IMR-90 (cell line): Measurements from ENCODE around the gene CYP46A1. TPM values are rescaled to one million over a fixed set of nuclear protein-coding genes. Genes with fewer than 3 reads are reported as not detected.

Experiments used
- ATAC-seq: fragments of 200-7000 bp; cut with Tn5 transposase; 2 replicates; pipeline ENCODE4 v1.9.1; 2020; ENCODE audit warnings: low read depth, mild to moderate bottlenecking, moderate library complexity
- BruUV-seq: library from RNA; stranded (reverse); fragments of 400-500 nt; replicated peaks from 2 replicates; lab custom pipeline; 2021; lab: Mats Ljungman, UMichigan
- CTCF ChIA-PET: fragments of 300-600 bp; formaldehyde crosslinking; extraction: SDS; loops from one replicate; lab custom pipeline; 2021; ENCODE audit warnings: antibody characterized with exemption; lab: Yijun Ruan, JAX
- POLR2A ChIA-PET: fragments of 300-600 bp; sonication (Branson Sonifier 250); formaldehyde crosslinking; loops from one replicate; lab custom pipeline; 2022; ENCODE audit warnings: antibody characterized with exemption; ENCODE audit not compliant: unreplicated experiment; lab: Charles Lee
- DNase-seq: peaks from one replicate; pipeline ENCODE4 v3.0.0; 2013
- H2AFZ ChIP-seq: replicated peaks from 2 replicates; pipeline ENCODE3; 2013; ENCODE audit warnings: low read length, mild to moderate bottlenecking; ENCODE audit not compliant: poor library complexity
- H2AK5ac ChIP-seq: 2 replicates; pipeline ENCODE4 v1.6.1; 2013; ENCODE audit warnings: low read depth, low read length, inconsistent platforms
- H2AK9ac ChIP-seq: replicated peaks from 2 replicates; pipeline ENCODE3; 2013; ENCODE audit warnings: mild to moderate bottlenecking, low read depth, low read length, moderate library complexity; ENCODE audit not compliant: poor library complexity
- H2BK120ac ChIP-seq: 2 replicates; pipeline ENCODE4 v1.6.1; 2013; ENCODE audit warnings: low read depth, low read length, inconsistent platforms
- H2BK15ac ChIP-seq: 3 replicates; pipeline ENCODE4 v1.6.1; 2013; ENCODE audit warnings: low read depth, low read length, inconsistent platforms
- H2BK20ac ChIP-seq: 2 replicates; pipeline ENCODE4 v1.6.1; 2013; ENCODE audit warnings: low read depth, mild to moderate bottlenecking, inconsistent platforms, low read length, moderate library complexity
- H2BK5ac ChIP-seq: 2 replicates; pipeline ENCODE4 v1.6.1; 2013; ENCODE audit warnings: mild to moderate bottlenecking, low read depth, low read length, inconsistent platforms; ENCODE audit not compliant: poor library complexity, severe bottlenecking
- H3K14ac ChIP-seq: replicated peaks from 2 replicates; pipeline ENCODE4 v1.6.1; 2013; ENCODE audit warnings: low read depth, low read length, inconsistent platforms
- H3K18ac ChIP-seq: 2 replicates; pipeline ENCODE4 v1.6.1; 2013; ENCODE audit warnings: low read depth, low read length, control low read depth
- H3K23ac ChIP-seq: 2 replicates; pipeline ENCODE4 v1.6.1; 2013; ENCODE audit warnings: low read depth, low read length, inconsistent platforms
- H3K27ac ChIP-seq: 2 replicates; pipeline ENCODE4 v1.5.1; 2013; ENCODE audit warnings: mild to moderate bottlenecking, control low read depth, low read length; ENCODE audit not compliant: insufficient read depth
- H3K27me3 ChIP-seq: 2 replicates; pipeline ENCODE4 v1.6.1; 2013; ENCODE audit warnings: low read length; ENCODE audit not compliant: control insufficient read depth, insufficient read depth
- H3K36me3 ChIP-seq: 2 replicates; pipeline ENCODE4 v1.6.1; 2013; ENCODE audit warnings: low read length, mixed read lengths; ENCODE audit not compliant: control insufficient read depth, insufficient read depth
- H3K4ac ChIP-seq: 2 replicates; pipeline ENCODE4 v1.6.1; 2013; ENCODE audit warnings: low read depth, low read length, inconsistent platforms
- H3K4me1 ChIP-seq: 2 replicates; pipeline ENCODE4 v1.6.1; 2013; ENCODE audit warnings: low read length, mixed read lengths; ENCODE audit not compliant: control insufficient read depth, insufficient read depth
- H3K4me2 ChIP-seq: 2 replicates; pipeline ENCODE4 v1.6.1; 2013; ENCODE audit warnings: low read depth, mild to moderate bottlenecking, control low read depth, low read length, moderate library complexity
- H3K4me3 ChIP-seq: 2 replicates; pipeline ENCODE4 v1.5.1; 2013; ENCODE audit warnings: low read depth, mild to moderate bottlenecking, control low read depth, low read length, moderate library complexity; ENCODE audit not compliant: insufficient read depth
- H3K56ac ChIP-seq: 2 replicates; pipeline ENCODE4 v1.6.1; 2013; ENCODE audit warnings: low read length, inconsistent platforms; ENCODE audit not compliant: insufficient read depth; ENCODE audit errors: extremely low read depth
- H3K79me1 ChIP-seq, 2 experiments: 2 replicates each; pipeline ENCODE4 v1.6.1; 2013; ENCODE audit warnings: low read length in 2 of 2, inconsistent platforms in 1 of 2, low read depth in 1 of 2
- H3K9ac ChIP-seq: 2 replicates; pipeline ENCODE4 v1.6.1; 2013; ENCODE audit warnings: low read depth, low read length, control low read depth
- H3K9me1 ChIP-seq: 2 replicates; pipeline ENCODE4 v1.6.1; 2013; ENCODE audit warnings: low read length, inconsistent platforms; ENCODE audit not compliant: insufficient read depth
- H3K9me3 ChIP-seq: 2 replicates; pipeline ENCODE4 v1.6.1; 2013; ENCODE audit warnings: low read length; ENCODE audit not compliant: control insufficient read depth, insufficient read depth
- H4K20me1 ChIP-seq: 2 replicates; pipeline ENCODE4 v1.6.1; 2013; ENCODE audit warnings: low read length, inconsistent platforms; ENCODE audit not compliant: insufficient read depth
- H4K5ac ChIP-seq: 2 replicates; pipeline ENCODE4 v1.6.1; 2013; ENCODE audit warnings: mild to moderate bottlenecking, low read depth, low read length, control low read depth
- H4K8ac ChIP-seq, 2 experiments: 2 replicates each; pipeline ENCODE4 v1.6.1; 2013; ENCODE audit warnings: low read depth in 2 of 2, low read length in 2 of 2, control low read depth in 1 of 2, inconsistent platforms in 1 of 2
- H4K91ac ChIP-seq: 2 replicates; pipeline ENCODE4 v1.6.1; 2013; ENCODE audit warnings: low read depth, low read length, inconsistent platforms; ENCODE audit not compliant: insufficient read depth
- BHLHE40 ChIP-seq: fragments of 150-350 bp; IDR thresholded peaks from 2 replicates; pipeline ENCODE4 v1.6.1; 2016; ENCODE audit warnings: mild to moderate bottlenecking, low read depth, low read length
- CEBPB ChIP-seq: IDR thresholded peaks from 2 replicates; pipeline ENCODE4 v1.6.1; 2012; ENCODE audit warnings: low read depth, low read length, improper control_type of control experiment
- CHD1 ChIP-seq: IDR thresholded peaks from 2 replicates; pipeline ENCODE4 v1.6.1; 2012; ENCODE audit warnings: low read depth, low read length, improper control_type of control experiment
- FOS ChIP-seq: fragments of 150-350 bp; IDR thresholded peaks from 2 replicates; pipeline ENCODE4 v1.6.1; 2016; ENCODE audit warnings: low read depth, low read length
- MAFK ChIP-seq: IDR thresholded peaks from 2 replicates; pipeline ENCODE4 v1.6.1; 2012; ENCODE audit warnings: low read depth, low read length, improper control_type of control experiment
- MAZ ChIP-seq: IDR thresholded peaks from 2 replicates; pipeline ENCODE4 v1.6.1; 2012; ENCODE audit warnings: low read depth, mild to moderate bottlenecking, low read length, improper control_type of control experiment, moderate library complexity, borderline replicate concordance
- MXI1 ChIP-seq: IDR thresholded peaks from 2 replicates; pipeline ENCODE4 v1.6.1; 2012; ENCODE audit warnings: low read depth, mild to moderate bottlenecking, low read length, moderate library complexity, borderline replicate concordance
- NFE2L2 ChIP-seq: fragments of 150-350 bp; IDR thresholded peaks from 2 replicates; pipeline ENCODE4 v1.6.1; 2016; ENCODE audit warnings: low read depth, mild to moderate bottlenecking, low read length
- POLR2A ChIP-seq: IDR thresholded peaks from 2 replicates; pipeline ENCODE4 v1.6.1; 2012; ENCODE audit warnings: mild to moderate bottlenecking, low read depth, low read length
- RAD21 ChIP-seq: IDR thresholded peaks from 2 replicates; pipeline ENCODE4 v1.6.1; 2012; ENCODE audit warnings: low read length, improper control_type of control experiment
- RCOR1 ChIP-seq: IDR thresholded peaks from 2 replicates; pipeline ENCODE4 v1.6.1; 2012; ENCODE audit warnings: mild to moderate bottlenecking, low read length, improper control_type of control experiment; ENCODE audit not compliant: insufficient replicate concordance
- RFX5 ChIP-seq: IDR thresholded peaks from 2 replicates; pipeline ENCODE4 v1.8.0; 2012; ENCODE audit warnings: low read depth, mild to moderate bottlenecking, low read length, moderate library complexity
- SMC3 ChIP-seq: fragments of 150-350 bp; IDR thresholded peaks from 2 replicates; pipeline ENCODE4 v1.6.1; 2016; ENCODE audit warnings: low read depth, mild to moderate bottlenecking, antibody characterized with exemption, low read length, moderate library complexity
- WGBS, 2 experiments: methylation state at CpG; one replicate each; pipeline versions ENCODE4 v1.1.5 to v1.1.7; 2013; ENCODE audit warnings: missing lambda C conversion rate in 2 of 2; ENCODE audit not compliant: insufficient read length in 1 of 2; ENCODE audit errors: extremely low coverage in 2 of 2; 5-methylcytosine and 5-hydroxymethylcytosine counted together
- dilution Hi-C: fragments of 300-500 bp; cut with HindIII; formaldehyde crosslinking; loops from one replicate; pipeline ENCODE4 v1.14.3; 2018; ENCODE audit warnings: low sequenced_read_pairs; ENCODE audit not compliant: unreplicated experiment
- in situ Hi-C: fragments of 300-500 bp; cut with MboI; formaldehyde crosslinking; loops from 3 replicates; pipeline ENCODE4 v1.14.3; 2019; ENCODE audit warnings: low sequenced_read_pairs, inconsistent platforms, mixed read lengths
- intact Hi-C: fragments of 100-400 bp; cut with micrococcal nuclease; formaldehyde crosslinking; loops from 2 replicates; pipeline ENCODE4 v1.10.0; 2022
- polyA plus RNA-seq, 3 experiments: library from polyadenylated mRNA; depleted of rRNA; stranded (reverse); fragments of >200 nt; gene quantifications; 2 replicates each; pipeline ENCODE4 v1.2.3, GENCODE V29; 2012; ENCODE audit warnings: low replicate concordance in 1 of 3
- total RNA-seq: library from RNA; depleted of rRNA; stranded (reverse); fragments of >200 nt; gene quantifications from 2 replicates; pipeline ENCODE4 v1.2.3, GENCODE V29; 2012
- TF ChIP-seq, protein P1 (sequence below): fragments of 150-350 bp; IDR thresholded peaks from 2 replicates; pipeline ENCODE4 v1.6.1; 2017; ENCODE audit warnings: mild to moderate bottlenecking, antibody characterized with exemption, low read length, low read depth
- TF ChIP-seq, protein P2 (sequence below): conservative IDR thresholded peaks from 2 replicates; pipeline ENCODE4 v1.5.1; 2012; ENCODE audit warnings: mild to moderate bottlenecking, low read depth, low read length, improper control_type of control experiment
- TF ChIP-seq, protein P3 (sequence below): fragments of 150-350 bp; IDR thresholded peaks from 2 replicates; pipeline ENCODE4 v1.6.1; 2016; ENCODE audit warnings: low read depth, mild to moderate bottlenecking, low read length, moderate library complexity, borderline replicate concordance

CYP46A1 gene
- total and polyA plus RNA-seq, 2 of the 4 experiments (the other 2 are of a cell fraction) = 0.18 to 0.31 TPM

DNA sequence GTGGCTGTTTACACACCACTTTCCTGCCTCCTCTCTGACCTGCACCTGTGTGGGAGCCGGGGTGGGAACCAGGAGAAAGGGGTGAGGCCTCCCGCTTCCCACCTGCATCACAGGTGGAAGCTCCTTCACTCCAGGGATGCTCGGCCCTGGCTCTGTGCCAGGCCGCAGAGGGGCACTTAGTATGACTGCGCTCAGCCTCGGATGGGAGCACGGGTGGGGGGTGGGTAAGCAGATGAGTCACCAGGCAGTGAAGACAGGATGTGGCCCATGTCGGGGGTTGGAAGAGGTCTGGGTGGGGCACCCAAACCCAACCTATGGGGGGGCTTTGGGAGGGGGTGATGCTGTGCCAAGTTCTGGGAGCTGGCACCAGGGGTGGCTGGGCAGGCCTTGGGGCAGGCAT lies 7.4 kb upstream of the CYP46A1 start:
- Histone ChIP-seq H3K27ac (no peak overlapping the region), H4K5ac (no peak overlapping the region), H4K20me1 (no peaks in the 10 kb centered on the region), H2AFZ (no peak overlapping the region), H2AK9ac (no peak overlapping the region), H3K18ac (no peak overlapping the region), H3K9me3 (peaks cover 18% of the 10 kb centered on the region), H3K23ac (no peak overlapping the region), H3K79me1 (no peaks in the 10 kb centered on the region), H3K27me3 (peaks cover 19% of the 10 kb centered on the region), H3K4me1 (no peaks in the 10 kb centered on the region), H2AK5ac (no peak overlapping the region), H4K8ac (no peak overlapping the region), H3K9ac (no peak overlapping the region), H2BK20ac (no peak overlapping the region), H3K4ac (no peak overlapping the region), H2BK15ac (no peak overlapping the region), H3K9me1 (no peaks in the 10 kb centered on the region), H2BK5ac (no peak overlapping the region), H3K56ac (no peak overlapping the region), H3K4me2 (no peak overlapping the region), H2BK120ac (no peak overlapping the region), H3K4me3 (no peak overlapping the region), H3K14ac (no peak overlapping the region), H4K91ac (no peak overlapping the region), H3K36me3 (no peaks in the 10 kb centered on the region)
- ChIA-PET POLR2A (no interaction called here), CTCF (interaction anchor here (0.6 kb wide), 1 partner anchor 10 kb away, joined by 4 read pairs; no protein-coding TSS in a partner anchor)
- in situ Hi-C loops (no loop called here), intact Hi-C loops (no loop called here), dilution Hi-C loops (no loop called here)
- 80% methylated on average over 4 of the region's 8 CpGs; no CpG with 5 or more reads in 1 of the 2 experiments for WGBS, 2 experiments
- DNase-seq (no peak), ATAC-seq (no peak)
- TF ChIP-seq NFE2L2 (no peak), RFX5 (no peak), MAZ (no peak), SMC3 (no peak), BHLHE40 (no peak), MXI1 (no peak), CHD1 (no peak), MAFK (no peak), RAD21 (no peak), FOS (no peak), CEBPB (no peak), RCOR1 (no peak), POLR2A (no peak)
- TF ChIP-seq, protein P1, sequence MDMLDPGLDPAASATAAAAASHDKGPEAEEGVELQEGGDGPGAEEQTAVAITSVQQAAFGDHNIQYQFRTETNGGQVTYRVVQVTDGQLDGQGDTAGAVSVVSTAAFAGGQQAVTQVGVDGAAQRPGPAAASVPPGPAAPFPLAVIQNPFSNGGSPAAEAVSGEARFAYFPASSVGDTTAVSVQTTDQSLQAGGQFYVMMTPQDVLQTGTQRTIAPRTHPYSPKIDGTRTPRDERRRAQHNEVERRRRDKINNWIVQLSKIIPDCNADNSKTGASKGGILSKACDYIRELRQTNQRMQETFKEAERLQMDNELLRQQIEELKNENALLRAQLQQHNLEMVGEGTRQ = no peak
- TF ChIP-seq, protein P2, sequence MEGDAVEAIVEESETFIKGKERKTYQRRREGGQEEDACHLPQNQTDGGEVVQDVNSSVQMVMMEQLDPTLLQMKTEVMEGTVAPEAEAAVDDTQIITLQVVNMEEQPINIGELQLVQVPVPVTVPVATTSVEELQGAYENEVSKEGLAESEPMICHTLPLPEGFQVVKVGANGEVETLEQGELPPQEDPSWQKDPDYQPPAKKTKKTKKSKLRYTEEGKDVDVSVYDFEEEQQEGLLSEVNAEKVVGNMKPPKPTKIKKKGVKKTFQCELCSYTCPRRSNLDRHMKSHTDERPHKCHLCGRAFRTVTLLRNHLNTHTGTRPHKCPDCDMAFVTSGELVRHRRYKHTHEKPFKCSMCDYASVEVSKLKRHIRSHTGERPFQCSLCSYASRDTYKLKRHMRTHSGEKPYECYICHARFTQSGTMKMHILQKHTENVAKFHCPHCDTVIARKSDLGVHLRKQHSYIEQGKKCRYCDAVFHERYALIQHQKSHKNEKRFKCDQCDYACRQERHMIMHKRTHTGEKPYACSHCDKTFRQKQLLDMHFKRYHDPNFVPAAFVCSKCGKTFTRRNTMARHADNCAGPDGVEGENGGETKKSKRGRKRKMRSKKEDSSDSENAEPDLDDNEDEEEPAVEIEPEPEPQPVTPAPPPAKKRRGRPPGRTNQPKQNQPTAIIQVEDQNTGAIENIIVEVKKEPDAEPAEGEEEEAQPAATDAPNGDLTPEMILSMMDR = no peak
- TF ChIP-seq, protein P3, sequence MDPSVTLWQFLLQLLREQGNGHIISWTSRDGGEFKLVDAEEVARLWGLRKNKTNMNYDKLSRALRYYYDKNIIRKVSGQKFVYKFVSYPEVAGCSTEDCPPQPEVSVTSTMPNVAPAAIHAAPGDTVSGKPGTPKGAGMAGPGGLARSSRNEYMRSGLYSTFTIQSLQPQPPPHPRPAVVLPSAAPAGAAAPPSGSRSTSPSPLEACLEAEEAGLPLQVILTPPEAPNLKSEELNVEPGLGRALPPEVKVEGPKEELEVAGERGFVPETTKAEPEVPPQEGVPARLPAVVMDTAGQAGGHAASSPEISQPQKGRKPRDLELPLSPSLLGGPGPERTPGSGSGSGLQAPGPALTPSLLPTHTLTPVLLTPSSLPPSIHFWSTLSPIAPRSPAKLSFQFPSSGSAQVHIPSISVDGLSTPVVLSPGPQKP = no peak
- no TSS peak for BruUV-seq
